Measurements from ENCODE around the gene GALNT17. TPM values are rescaled to one million over a fixed set of nuclear protein-coding genes. Genes with fewer than 3 reads are reported as not detected.

Gene GALNT17
- total RNA-seq, 1 donor: not detected

DNA sequence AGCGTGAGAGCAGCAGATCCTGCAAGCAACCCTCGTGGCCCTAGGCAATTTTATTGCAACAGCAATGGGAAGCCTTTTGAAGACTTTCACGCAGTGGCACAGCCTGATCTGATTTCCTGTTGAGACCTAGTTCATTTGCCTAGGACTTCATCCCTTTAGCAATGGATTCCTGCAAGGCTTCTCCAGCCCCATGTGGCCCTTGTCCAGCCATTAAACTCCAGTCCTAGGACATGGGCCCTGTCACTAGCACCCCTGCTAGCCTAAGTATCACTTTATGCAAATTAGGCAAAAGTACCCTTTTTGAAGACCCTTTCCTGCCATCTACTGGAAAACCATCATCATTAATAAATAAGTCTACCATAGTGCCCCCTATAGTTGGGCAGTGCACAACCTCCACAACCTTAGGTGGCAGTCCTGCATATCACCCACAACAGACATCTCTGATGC lies 379.4 kb downstream of the GALNT17 start:
- H3K4me3 ChIP-seq (ENCODE audit: low read depth, low read length): no peak overlapping the region
- no peak for DNase-seq (ENCODE audit: low read depth)
- TF ChIP-seq, protein P1, sequence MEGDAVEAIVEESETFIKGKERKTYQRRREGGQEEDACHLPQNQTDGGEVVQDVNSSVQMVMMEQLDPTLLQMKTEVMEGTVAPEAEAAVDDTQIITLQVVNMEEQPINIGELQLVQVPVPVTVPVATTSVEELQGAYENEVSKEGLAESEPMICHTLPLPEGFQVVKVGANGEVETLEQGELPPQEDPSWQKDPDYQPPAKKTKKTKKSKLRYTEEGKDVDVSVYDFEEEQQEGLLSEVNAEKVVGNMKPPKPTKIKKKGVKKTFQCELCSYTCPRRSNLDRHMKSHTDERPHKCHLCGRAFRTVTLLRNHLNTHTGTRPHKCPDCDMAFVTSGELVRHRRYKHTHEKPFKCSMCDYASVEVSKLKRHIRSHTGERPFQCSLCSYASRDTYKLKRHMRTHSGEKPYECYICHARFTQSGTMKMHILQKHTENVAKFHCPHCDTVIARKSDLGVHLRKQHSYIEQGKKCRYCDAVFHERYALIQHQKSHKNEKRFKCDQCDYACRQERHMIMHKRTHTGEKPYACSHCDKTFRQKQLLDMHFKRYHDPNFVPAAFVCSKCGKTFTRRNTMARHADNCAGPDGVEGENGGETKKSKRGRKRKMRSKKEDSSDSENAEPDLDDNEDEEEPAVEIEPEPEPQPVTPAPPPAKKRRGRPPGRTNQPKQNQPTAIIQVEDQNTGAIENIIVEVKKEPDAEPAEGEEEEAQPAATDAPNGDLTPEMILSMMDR (IDR thresholded peaks at IDR 0.05; ENCODE audit: insufficient read depth, low read depth, low read length): no peak

DNA sequence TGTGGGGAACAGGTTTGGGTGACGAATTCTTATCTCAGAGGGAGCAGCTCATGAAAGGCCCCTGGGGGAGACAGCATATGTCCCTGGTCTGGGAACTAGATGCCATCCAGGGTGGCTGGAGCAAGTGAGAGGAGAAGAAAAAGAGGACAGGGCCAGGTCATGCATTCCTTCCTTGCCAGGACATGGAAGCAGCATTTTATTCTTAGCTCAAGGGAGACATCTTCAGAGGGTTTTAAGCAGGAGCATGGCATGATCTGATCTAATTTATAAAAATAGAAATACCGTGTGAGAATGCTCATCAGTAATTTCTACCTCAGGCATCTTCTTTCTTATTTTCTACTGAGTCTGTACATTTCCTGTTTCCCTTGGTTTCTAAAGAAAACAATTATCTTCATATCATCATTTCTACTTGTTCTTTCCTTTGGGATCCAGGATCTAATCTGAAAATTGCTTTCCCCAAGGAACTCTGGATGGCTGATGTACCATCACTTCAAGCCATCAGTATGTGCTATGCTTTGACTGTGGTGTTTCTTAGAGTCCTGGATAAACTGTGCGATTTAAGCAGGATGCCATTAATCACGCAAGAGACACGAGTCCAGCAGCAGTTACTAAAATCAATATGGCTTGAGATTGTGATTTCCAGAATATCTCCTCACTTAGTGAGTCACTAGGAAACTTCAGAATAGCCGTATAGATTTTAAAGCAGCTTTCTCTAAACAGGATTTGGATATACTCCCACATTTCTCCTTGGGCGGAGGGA lies 386.2 kb downstream of the GALNT17 start:
- TF ChIP-seq, protein P1 (IDR thresholded peaks at IDR 0.05; ENCODE audit: insufficient read depth, low read depth, low read length): no peak
- no peak for DNase-seq (ENCODE audit: low read depth)
- H3K4me3 ChIP-seq (ENCODE audit: low read depth, low read length): no peak overlapping the region

DNA sequence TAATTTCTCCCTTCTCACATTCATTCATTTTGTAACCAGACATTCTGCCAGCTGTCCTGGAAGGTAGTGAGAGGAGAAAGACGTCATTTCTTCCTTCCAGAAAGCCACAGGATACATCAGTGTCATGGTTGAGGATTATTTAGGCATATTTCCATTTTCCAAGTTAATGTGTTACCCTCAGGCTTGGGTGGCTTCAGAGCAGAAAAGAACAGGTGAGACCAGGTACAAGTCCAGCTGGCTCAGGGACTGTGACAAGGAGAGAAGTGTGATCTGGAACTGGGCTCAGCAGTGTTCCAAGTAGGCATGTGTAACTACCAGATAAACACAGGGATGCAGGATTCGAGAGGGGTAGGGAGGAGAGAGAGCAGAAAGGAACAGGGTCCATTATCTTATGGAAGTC lies 386.9 kb downstream of the GALNT17 start:
- TF ChIP-seq, protein P1 (IDR thresholded peaks at IDR 0.05; ENCODE audit: insufficient read depth, low read depth, low read length): no peak
- no peak overlapping the region for H3K4me3 ChIP-seq (ENCODE audit: low read depth, low read length)
- DNase-seq (ENCODE audit: low read depth): no peak

DNA sequence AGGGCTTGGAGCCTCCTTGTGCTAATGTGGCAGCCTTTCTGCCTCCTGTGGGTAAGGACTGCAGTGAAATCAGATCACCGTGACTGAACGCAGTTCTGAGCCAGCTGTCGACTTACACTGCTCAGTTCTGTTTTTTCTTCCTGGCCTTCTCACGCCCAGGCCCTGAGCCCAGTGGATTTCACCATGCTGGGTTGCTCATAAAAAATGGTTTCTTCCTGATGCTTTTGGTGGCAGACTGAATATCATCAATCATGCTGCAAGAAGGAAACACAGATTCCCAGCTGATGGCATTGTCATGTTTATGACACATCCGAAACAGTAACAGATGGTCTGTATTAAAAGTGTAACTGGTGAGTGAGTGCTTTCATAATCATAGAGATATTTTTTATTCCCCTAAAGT lies 389.6 kb downstream of the GALNT17 start:
- TF ChIP-seq, protein P1 (IDR thresholded peaks at IDR 0.05; ENCODE audit: insufficient read depth, low read depth, low read length): no peak
- no peak for DNase-seq (ENCODE audit: low read depth)
- H3K4me3 ChIP-seq (ENCODE audit: low read depth, low read length): no peak overlapping the region

DNA sequence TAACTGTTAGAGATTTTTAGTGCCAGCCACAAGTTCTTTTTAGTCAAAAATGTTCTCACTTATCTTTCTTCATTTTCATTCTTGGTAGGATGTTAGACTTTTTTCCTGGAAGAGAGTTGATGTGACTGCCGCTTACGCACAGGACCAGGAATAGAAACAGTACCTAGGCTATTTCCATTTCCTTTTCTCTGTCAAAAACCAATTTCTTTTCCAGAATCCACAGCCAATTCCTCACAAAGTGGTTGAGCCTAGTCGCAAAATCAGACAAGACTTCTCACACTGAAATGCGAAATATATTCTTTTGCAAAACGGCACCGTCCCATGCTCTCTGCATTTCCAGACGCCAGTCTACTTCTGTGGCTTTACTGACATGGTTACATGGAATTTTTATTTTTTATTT lies 394.2 kb downstream of the GALNT17 start:
- no peak for DNase-seq (ENCODE audit: low read depth)
- H3K4me3 ChIP-seq (ENCODE audit: low read depth, low read length): no peak overlapping the region
- TF ChIP-seq, protein P1 (IDR thresholded peaks at IDR 0.05; ENCODE audit: insufficient read depth, low read depth, low read length): no peak

DNA sequence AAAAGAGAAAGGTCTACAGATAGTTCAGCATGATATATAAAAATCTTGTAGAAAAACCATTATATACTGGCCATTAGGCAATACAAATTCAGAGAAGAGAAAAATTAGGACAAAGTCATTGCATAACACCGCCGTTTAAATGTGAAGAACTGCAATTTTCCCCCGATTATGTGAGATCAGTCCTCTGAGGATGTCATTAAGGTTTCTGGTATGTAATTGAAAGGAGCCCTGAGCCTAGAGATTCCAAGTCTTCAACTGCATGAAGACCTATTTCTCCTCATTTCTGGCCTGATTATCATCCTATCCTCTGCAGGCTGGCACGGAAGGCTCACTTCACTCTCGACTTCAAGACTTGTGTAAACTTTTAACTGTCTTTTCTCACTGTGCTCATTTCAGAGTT lies 395.3 kb downstream of the GALNT17 start:
- TF ChIP-seq, protein P1 (IDR thresholded peaks at IDR 0.05; ENCODE audit: insufficient read depth, low read depth, low read length): no peak
- DNase-seq (ENCODE audit: low read depth): no peak
- no peak overlapping the region for H3K4me3 ChIP-seq (ENCODE audit: low read depth, low read length)

DNA sequence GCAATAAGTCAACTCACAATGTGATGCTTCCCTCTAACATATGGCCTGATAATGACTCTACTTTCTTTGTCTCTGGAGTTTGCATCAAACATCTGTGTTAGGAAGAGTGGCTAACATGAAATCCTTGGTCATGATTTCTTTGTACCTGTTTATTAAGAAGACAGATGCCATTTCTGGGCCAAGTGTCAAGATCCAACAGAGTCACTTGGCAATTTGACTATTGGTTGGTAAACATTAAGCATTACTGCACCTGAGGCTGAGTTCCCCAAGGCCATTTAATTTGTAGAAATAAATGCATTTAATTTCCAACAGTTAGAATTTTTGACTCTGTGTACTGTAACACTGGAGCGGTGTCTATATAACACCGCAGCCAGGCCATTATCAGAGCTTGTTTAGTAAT lies 403.7 kb downstream of the GALNT17 start:
- no peak for DNase-seq (ENCODE audit: low read depth)
- TF ChIP-seq, protein P1 (IDR thresholded peaks at IDR 0.05; ENCODE audit: insufficient read depth, low read depth, low read length): no peak
- H3K4me3 ChIP-seq (ENCODE audit: low read depth, low read length): no peak overlapping the region

All from fibroblast of villous mesenchyme (primary cell).